IPS-15b (cell line): ENCODE data around the gene STAT3.

Experiments
- H3K27me3 ChIP-seq: one replicate; pipeline ENCODE4 v1.6.1; 2013; ENCODE audit warnings: low read length; ENCODE audit not compliant: control insufficient read depth, insufficient read depth
- H3K36me3 ChIP-seq: one replicate; pipeline ENCODE4 v1.6.1; 2013; ENCODE audit warnings: low read length; ENCODE audit not compliant: control insufficient read depth, insufficient read depth
- H3K4me1 ChIP-seq: one replicate; pipeline ENCODE4 v1.6.1; 2013; ENCODE audit warnings: mild to moderate bottlenecking, low read length; ENCODE audit not compliant: control insufficient read depth, insufficient read depth
- H3K4me3 ChIP-seq: one replicate; pipeline ENCODE4 v1.5.1; 2013; ENCODE audit warnings: low read depth, low read length
- H3K9ac ChIP-seq: one replicate; pipeline ENCODE4 v1.6.1; 2013; ENCODE audit warnings: low read depth, mild to moderate bottlenecking, low read length
- H3K9me3 ChIP-seq: one replicate; pipeline ENCODE4 v1.6.1; 2013; ENCODE audit warnings: mild to moderate bottlenecking, low read length; ENCODE audit not compliant: control insufficient read depth, insufficient read depth

The STAT3 gene

GRCh38 chr17:42388381-42389134 is at the start of gene STAT3:
Gene STAT3, minus strand, starts transcription at chr17:42388442. Its CDS starts 39,926 bp downstream, at chr17:42348516.
- Histone ChIP-seq H3K4me1 (peaks cover 7% of the 10 kb centered on the region), H3K4me3 (peak within 1 kb of the TSS; percentile 81), H3K36me3 (no peaks in the 10 kb centered on the region), H3K9me3 (no peaks in the 10 kb centered on the region), H3K9ac (peak within 1 kb of the TSS; percentile 5), H3K27me3 (no peaks in the 10 kb centered on the region)

DNA sequence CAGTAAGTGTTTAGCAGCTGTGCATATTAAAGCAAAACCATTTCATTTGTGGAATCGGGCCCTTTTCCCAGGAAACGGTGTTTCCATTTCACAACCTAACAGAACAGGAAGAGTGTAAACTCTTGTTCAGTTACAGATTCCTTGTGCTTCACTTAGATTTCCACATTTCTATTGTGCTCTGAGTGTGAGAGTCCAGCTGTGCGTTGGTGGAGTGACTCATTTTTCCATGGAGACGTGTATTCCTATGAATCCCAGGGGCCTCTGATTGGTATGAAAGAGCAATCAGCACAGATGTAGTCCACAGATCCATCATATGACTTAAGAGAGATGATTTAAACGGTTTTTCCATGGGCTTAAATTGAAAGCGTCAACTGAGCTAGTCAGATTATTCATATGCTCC is 48.1 kb upstream of the STAT3 start:
- Histone ChIP-seq H3K4me3 (no peak overlapping the region), H3K9me3 (no peaks in the 10 kb centered on the region), H3K36me3 (no peaks in the 10 kb centered on the region), H3K27me3 (no peaks in the 10 kb centered on the region), H3K9ac (no peak overlapping the region), H3K4me1 (peaks cover 3% of the 10 kb centered on the region)

- Histone ChIP-seq H3K9me3 (no peaks in the 10 kb centered on the region), H3K4me1 (peaks cover 6% of the 10 kb centered on the region), H3K4me3 (no peak overlapping the region), H3K9ac (no peak overlapping the region), H3K36me3 (no peaks in the 10 kb centered on the region), H3K27me3 (no peaks in the 10 kb centered on the region)
These were observed 43.5 kb upstream of the STAT3 start for GRCh38 chr17:42431758-42432161.

- Histone ChIP-seq H3K9me3 (no peaks in the 10 kb centered on the region), H3K27me3 (no peaks in the 10 kb centered on the region), H3K4me3 (no peak overlapping the region), H3K9ac (no peak overlapping the region), H3K4me1 (peaks cover 6% of the 10 kb centered on the region), H3K36me3 (no peaks in the 10 kb centered on the region)
These were observed 41.6 kb upstream of the STAT3 start for GRCh38 chr17:42429726-42430447.

DNA sequence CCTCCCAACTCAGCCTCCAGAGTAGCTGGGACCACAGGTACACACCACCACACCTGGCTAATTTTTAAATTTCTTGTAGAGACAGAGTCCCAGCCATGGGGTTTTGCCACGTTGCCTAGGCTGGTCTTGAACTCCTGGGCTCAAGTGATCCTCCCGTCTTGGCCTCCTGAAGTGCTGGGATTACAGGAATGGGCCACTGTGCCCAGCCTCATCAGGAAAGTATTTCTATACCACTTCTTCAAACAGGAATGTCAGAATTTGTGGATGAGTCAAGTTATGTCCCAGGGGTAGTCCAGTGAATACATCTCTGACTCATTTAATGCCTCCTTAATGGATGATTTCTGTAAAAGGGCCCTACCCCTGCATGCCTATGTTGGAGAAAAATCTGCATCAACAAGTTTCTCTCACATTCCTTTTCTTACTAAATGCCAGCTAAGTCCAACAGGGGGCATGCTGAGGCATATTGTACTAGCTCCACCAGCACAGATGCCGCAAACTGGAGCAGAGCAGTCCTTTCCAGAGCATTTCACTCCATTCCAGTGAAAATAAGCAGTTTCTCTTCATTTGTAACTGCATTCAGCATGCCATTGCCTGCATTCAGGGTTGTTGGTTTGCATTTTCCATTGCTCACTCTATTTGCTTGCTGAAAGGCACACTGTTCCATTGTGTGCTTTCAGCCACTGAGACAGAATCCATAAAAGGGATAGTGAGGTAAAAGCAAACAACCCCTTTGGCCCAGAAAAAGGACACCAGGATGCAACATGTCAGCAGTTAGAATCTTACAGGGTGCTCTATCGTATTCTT is 40.1 kb upstream of the STAT3 start:
- no peak overlapping the region for H3K4me3 ChIP-seq
- no peaks in the 10 kb centered on the region for H3K36me3 ChIP-seq
- H3K9ac ChIP-seq: no peak overlapping the region
- H3K4me1 ChIP-seq: peaks cover 6% of the 10 kb centered on the region
- H3K27me3 ChIP-seq: no peaks in the 10 kb centered on the region
- H3K9me3 ChIP-seq: no peaks in the 10 kb centered on the region

GRCh38 chr17:42424991-42425610 is 36.9 kb upstream of the STAT3 start:
- peaks cover 9% of the 10 kb centered on the region for H3K27me3 ChIP-seq
- H3K36me3 ChIP-seq: no peaks in the 10 kb centered on the region
- H3K9ac ChIP-seq: no peak overlapping the region
- no peak overlapping the region for H3K4me3 ChIP-seq
- no peaks in the 10 kb centered on the region for H3K9me3 ChIP-seq
- H3K4me1 ChIP-seq: peaks cover 12% of the 10 kb centered on the region

DNA sequence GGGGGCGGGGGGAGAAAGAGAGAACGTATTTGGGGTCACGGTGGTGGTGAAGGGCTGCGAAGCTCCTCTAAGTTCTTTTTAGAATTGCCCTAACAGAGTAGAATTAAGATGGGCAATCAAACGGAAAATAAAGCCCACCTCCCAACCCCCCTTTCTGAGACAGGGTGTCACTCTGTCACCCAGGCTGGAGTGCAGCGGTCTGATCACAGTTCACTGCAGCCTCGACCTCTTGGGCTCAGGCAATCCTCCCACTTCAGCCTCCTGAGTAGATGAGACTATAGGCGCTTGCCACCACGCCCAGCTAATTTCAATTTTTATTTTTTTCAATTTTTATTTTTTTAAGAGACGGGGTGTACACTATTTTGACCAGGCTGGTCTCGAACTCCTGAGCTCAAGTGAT is 35.5 kb upstream of the STAT3 start:
- H3K36me3 ChIP-seq: no peaks in the 10 kb centered on the region
- no peaks in the 10 kb centered on the region for H3K9me3 ChIP-seq
- peak overlapping the region; percentile 95 for H3K4me3 ChIP-seq
- H3K4me1 ChIP-seq: peaks cover 13% of the 10 kb centered on the region
- H3K27me3 ChIP-seq: peaks cover 9% of the 10 kb centered on the region
- no peak overlapping the region for H3K9ac ChIP-seq

GRCh38 chr17:42422958-42423712 is 34.9 kb upstream of the STAT3 start, which contains the start of gene CAVIN1:
Gene CAVIN1, minus strand, starts transcription at chr17:42423256. Its CDS starts 159 bp downstream, at chr17:42423097.
- peaks cover 9% of the 10 kb centered on the region for H3K27me3 ChIP-seq
- no peaks in the 10 kb centered on the region for H3K9me3 ChIP-seq
- no peaks in the 10 kb centered on the region for H3K36me3 ChIP-seq
- peaks cover 9% of the 10 kb centered on the region for H3K4me1 ChIP-seq
- peak within 1 kb of the TSS; percentile 95 for H3K4me3 ChIP-seq
- peak within 1 kb of the TSS; percentile 85 for H3K9ac ChIP-seq

DNA sequence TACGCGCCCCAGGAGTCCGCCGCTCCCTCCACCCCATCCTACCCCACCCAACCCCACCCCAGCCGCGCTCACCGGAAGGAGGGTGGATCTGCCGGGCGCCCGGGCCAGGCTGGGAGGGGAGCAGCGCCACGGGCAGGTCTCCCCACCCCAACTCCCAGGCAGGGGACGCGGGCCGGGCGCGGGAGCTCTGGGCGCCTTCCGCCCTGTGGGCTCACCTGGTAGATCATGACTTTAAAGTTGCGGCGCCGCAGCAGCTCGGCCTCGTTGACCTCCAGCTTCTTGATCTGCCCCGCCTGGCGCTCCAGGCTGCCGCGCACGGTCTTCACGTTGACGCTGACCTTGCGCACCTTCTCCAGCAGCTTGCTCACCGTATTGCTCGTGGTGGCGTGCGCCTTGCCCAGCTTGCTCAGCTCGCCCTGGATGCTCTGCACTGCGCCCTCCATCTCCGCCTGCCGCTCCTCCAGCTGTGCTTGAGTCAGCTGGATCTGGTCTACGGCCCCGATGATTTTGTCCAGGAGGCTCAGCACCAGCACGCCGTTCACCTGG is 34.2 kb upstream of the STAT3 start:
- Histone ChIP-seq H3K4me1 (peaks cover 9% of the 10 kb centered on the region), H3K27me3 (peaks cover 9% of the 10 kb centered on the region), H3K4me3 (peak overlapping the region; percentile 95), H3K9ac (peak overlapping the region; percentile 85), H3K36me3 (no peaks in the 10 kb centered on the region), H3K9me3 (no peaks in the 10 kb centered on the region)

- Histone ChIP-seq H3K4me1 (peaks cover 9% of the 10 kb centered on the region), H3K9ac (no peak overlapping the region), H3K27me3 (peaks cover 9% of the 10 kb centered on the region), H3K9me3 (no peaks in the 10 kb centered on the region), H3K36me3 (no peaks in the 10 kb centered on the region), H3K4me3 (peak overlapping the region; percentile 95)
These were observed 33.5 kb upstream of the STAT3 start for GRCh38 chr17:42421507-42422338.
